Activated CD8-positive, alpha-beta memory T cell treated with anti-CD3 and anti-CD28 coated beads, Interleukin-2, amount 50 U/mL, for 4 hours (primary cell): Measurements from ENCODE around the gene RBMY1D.
"Not testable (repeated sequence)": the region's sequence is repeated elsewhere in the genome, so short reads cannot be mapped to it uniquely, and the experiment has no call there.

Experiments used
- DNase-seq: peaks from one replicate; pipeline ENCODE4 v3.0.0-alpha.2; 2020

Gene RBMY1D

DNA sequence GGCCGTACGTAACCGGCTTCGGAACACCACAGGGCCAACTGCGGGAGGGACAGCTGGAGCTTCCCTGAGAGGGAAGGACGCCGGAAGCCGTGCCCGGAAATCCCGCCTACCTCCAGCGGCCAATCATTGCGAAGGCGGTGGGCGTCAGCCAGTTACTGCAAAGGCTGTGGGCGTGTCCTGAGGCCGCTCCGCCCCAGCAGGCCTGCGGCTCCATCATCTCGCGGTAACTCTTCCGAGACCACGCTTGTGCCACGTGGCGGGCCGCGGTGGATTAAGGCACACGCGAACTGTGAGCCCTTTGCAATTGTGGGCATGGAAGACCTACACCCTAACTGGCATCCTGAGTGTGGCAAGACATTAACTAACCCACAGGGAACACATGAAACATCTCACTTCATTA is at the start of gene RBMY1D:
TSS of gene RBMY1D (minus strand) at position 101 of the 400 bp plus-strand sequence. CDS start 2,013 bp downstream, outside the sequence.
- DNase-seq = not testable (repeated sequence)

DNA sequence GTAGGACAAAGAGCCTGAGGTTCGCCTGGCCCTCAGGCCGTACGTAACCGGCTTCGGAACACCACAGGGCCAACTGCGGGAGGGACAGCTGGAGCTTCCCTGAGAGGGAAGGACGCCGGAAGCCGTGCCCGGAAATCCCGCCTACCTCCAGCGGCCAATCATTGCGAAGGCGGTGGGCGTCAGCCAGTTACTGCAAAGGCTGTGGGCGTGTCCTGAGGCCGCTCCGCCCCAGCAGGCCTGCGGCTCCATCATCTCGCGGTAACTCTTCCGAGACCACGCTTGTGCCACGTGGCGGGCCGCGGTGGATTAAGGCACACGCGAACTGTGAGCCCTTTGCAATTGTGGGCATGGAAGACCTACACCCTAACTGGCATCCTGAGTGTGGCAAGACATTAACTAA is 23.6 kb upstream of the RBMY1D start, which contains the start of gene RBMY1E:
TSS of gene RBMY1E (minus strand) at position 101 of the 400 bp plus-strand sequence. CDS start 1,978 bp downstream, outside the sequence.
- not testable (repeated sequence) for DNase-seq

DNA sequence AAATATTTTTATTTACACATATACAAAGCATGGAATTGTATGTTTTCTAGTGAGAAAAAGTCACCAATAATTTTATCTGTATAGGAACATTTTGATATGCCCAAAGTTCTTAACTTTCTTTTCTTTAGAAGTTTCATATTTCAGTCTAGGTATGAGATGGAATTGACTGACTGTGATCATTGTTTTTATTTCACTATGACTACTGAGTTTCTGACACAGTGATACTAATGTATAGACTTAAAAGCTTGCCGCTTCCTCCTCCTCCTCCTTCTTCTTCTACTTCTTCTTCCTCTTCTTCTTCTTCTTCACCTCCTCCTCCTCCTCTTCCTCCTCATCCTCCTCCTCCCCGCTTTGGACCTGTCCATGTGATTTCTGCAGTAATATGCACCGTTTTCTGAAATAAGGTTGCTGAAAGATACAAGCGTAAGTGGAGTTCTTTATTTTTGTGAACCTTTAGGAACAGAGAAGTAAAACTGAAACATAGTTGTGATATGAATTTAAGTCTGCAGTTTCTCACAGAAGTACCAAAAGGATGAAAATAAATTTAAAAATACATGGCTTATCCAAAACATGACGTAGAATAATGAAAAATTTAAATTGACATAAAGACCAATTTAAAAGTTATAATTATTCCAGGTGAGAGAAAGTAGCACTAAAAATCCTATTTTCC is 24.8 kb downstream of the RBMY1D start:
- not testable (repeated sequence) for DNase-seq

DNA sequence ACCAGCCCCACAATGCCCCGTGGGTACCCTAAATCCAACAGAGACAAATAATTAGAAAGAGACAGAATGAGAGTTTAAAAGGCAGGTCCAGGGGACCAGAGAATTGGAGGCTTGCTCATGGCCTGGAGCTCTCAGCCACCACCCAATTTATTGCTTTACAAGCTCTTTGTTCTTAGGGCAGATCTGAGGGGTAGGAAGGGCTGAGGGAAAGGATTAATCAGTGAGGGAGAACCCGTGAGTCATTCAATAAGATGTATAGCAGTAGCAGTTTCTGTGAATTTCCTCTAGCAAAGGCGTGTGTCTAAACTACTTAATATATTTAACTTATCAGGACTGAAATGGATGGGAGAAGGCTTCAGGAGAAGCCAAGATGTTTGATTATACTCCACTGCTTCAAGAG is 48.8 kb downstream of the RBMY1D start:
- no peak for DNase-seq

DNA sequence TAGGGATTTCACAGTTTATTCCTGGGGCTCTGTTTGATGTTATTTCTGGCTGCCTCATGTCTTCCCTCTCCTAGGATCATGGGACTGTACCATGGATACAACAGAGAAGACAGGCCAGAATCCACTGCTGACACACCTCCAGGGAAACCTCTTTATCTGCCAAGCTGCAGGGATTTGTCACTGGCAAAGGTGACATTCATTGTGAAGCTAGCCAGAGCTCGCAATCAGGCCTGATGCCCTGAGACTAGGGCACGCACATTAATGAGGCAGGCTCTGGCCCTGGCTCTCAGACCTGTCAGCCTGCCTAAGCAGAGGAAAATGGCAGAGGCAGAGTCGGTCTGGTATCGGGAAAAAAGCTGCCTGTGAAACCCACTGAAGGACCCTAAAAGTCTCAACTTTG is 52.2 kb downstream of the RBMY1D start:
- DNase-seq = no peak

DNA sequence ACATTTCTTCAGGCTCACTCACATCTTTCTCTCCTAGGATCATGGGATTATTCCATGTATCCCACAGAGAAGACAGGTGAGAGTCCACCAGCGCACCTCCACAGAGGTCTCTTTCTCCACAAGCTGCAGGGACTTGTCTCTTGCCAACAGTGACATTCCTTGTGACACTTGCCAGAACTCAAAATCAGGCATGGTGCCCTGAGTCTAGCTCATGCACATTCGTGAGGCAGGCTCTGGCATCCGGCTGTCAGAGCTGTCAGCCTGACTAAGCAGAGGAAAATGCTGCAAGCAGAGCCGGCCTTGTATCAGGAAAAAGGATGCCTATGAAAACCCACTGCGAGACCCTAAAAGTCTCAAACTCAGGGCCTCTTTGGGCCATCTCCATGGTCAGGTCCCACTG is 54.8 kb downstream of the RBMY1D start:
- DNase-seq = no peak

DNA sequence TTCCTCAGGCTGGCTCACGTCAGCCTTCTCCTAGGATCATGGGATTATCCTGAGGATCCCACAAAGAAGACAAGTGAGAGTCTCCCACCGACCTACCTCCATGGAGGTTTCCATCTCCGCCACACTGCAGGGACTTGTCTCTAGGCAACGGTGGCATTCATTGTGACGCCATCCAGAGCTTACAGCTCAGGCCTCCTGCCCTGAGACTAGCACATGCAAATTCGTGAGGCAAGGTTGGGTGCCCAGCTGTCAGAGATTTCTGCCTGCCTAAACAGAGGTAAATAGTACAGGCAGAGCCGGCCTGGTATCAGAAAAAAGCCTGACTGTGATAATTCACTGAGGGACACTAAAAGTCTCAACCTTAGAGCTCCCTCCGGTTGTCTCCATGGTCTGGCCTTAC is 58.0 kb downstream of the RBMY1D start:
- no peak for DNase-seq

DNA sequence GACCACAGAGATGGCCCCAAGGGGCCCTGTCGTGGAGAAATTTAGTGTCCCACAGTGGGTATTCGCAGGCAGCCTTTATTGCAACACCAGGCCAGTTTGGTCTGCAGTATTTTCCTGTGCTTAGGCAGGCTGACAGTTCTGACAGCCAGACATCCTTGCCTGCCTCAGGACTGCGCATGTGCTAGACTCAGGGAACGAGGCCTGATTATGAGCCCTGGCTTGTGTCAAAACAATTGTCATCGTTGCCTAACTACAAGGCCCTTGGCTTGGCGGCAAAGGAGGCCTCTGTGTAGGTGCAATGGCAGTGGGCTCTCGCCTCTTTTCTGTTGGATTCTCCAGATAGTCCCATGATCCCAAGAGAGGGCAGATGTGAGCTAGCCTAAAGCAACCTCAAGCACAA is 59.3 kb downstream of the RBMY1D start:
- no peak for DNase-seq
